Measurements from ENCODE around the gene GHRHR. TPM values are rescaled to one million over a fixed set of nuclear protein-coding genes. Genes with fewer than 3 reads are reported as not detected.

The GHRHR gene
- total and polyA plus RNA-seq, 10 of the 15 experiments (the other 5 are each of a cell fraction or from before 2014, with no cell fraction given) = not detected

DNA sequence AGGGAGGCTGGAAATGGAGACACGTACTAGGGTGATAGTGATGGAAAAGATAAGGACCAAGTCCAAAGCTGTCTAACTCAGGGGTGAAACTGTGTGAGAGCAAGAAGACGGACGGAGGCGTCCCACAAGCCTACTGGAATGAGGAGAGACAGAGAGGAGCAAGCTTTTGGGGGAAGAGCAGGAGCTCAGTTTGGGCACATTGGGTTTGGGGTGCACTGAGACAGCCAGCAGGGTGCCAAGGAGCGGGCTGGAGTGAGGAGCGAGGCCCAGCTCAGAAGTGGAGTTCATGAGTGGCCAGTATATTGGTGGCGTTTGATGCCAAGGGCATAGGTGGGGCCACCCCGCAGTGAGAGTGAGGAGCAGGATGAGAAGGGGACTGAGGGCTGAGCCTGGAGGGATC, 22.6 kb downstream of the GHRHR start:
- intact Hi-C loops (cut with micrococcal nuclease; ENCODE audit: unreplicated experiment) (no loop called here), in situ Hi-C loops (cut with MboI) (loop anchor here (10.0 kb wide), 1 partner anchor 748 kb away; no protein-coding TSS in a partner anchor)
- no peaks in the 10 kb centered on the region for H3K36me3 ChIP-seq (ENCODE audit: control insufficient read depth in 2 of 2, insufficient read depth in 2 of 2, low read length in 1 of 2)
- ChIA-PET RAD21 (ENCODE audit: unreplicated experiment) (interaction anchor here (0.7 to 7.1 kb wide), 2 partner anchors 79 to 136 kb away, joined by 3 to 176 read pairs; no protein-coding TSS in a partner anchor), POLR2A (no interaction called here), CTCF (interaction anchor here (1.2 to 10.1 kb wide), 6 partner anchors 24 to 151 kb away, joined by 3 to 398 read pairs (median 7); no protein-coding TSS in a partner anchor), SMC1A (ENCODE audit: uncharacterized antibody, unreplicated experiment) (interaction anchor here (1.1 to 7.1 kb wide), 2 partner anchors 134 to 161 kb away, joined by 4 to 146 read pairs; no protein-coding TSS in a partner anchor)
- no peak for DNase-seq (ENCODE audit: low read depth, low spot score)
- no peak overlapping the region for H2AFZ ChIP-seq (ENCODE audit: control insufficient read depth, low read depth, low read length)
- no peaks in the 10 kb centered on the region for H4K20me1 ChIP-seq (ENCODE audit: control insufficient read depth, insufficient read depth)
- no peak overlapping the region for H3K4me2 ChIP-seq (ENCODE audit: control insufficient read depth, insufficient read depth)
- no peak overlapping the region for H3K9ac ChIP-seq (ENCODE audit: control insufficient read depth, insufficient read depth, low read length)
- TF ChIP-seq SREBF2 (IDR thresholded peaks at IDR 0.05; ENCODE audit: low read length) = no peak
- no peak for TF ChIP-seq SIX5 (IDR thresholded peaks at IDR 0.05; ENCODE audit: low read depth, low read length, severe bottlenecking)
- no peak for TF ChIP-seq ZNF592 (IDR thresholded peaks at IDR 0.05)
- TF ChIP-seq SUZ12 (IDR thresholded peaks at IDR 0.05; ENCODE audit: unreplicated experiment) = no peak
- TF ChIP-seq ATF3 (IDR thresholded peaks at IDR 0.05; ENCODE audit: borderline replicate concordance, extremely low read depth, low read depth, low read length) = no peak
- no peak for TF ChIP-seq TAF1 (IDR thresholded peaks at IDR 0.05; ENCODE audit: borderline replicate concordance, low read depth, low read length)
- no peak for TF ChIP-seq CHD1 (IDR thresholded peaks at IDR 0.05; ENCODE audit: low read depth, low read length)
- TF ChIP-seq CREM (IDR thresholded peaks at IDR 0.05; ENCODE audit: low read depth) = no peak
- TF ChIP-seq IKZF1 (conservative IDR thresholded peaks at IDR 0.05) = no peak
- TF ChIP-seq ZNF274 (IDR thresholded peaks at IDR 0.05; ENCODE audit: insufficient read depth, insufficient read length) = no peak
- TF ChIP-seq ZNF217 (IDR thresholded peaks at IDR 0.05) = no peak
- no peak for TF ChIP-seq SP1 (IDR thresholded peaks at IDR 0.05; ENCODE audit: low read depth, low read length)
- no peak for TF ChIP-seq NR2F1 (conservative IDR thresholded peaks at IDR 0.05)
- no peak for TF ChIP-seq MYB (IDR thresholded peaks at IDR 0.05; ENCODE audit: borderline replicate concordance, low read depth, low read length)
- TF ChIP-seq ASH2L (IDR thresholded peaks at IDR 0.05; ENCODE audit: borderline replicate concordance, low read depth) = no peak
- TF ChIP-seq RAD51 (IDR thresholded peaks at IDR 0.05) = no peak
- H3K4me1 ChIP-seq (ENCODE audit: control insufficient read depth, insufficient read depth, low read length) = no peaks in the 10 kb centered on the region
- no peak for ATAC-seq
- no peak for FAIRE-seq
- peaks cover 0 to 1% of the 10 kb centered on the region in 2 experiments; a peak in 3 of 4 replicates for H3K27me3 ChIP-seq (replicated peaks in 1 of 2; ENCODE audit: control insufficient read depth in 2 of 2, insufficient read depth in 2 of 2, low read length in 1 of 2)
- H3K4me3 ChIP-seq = no peak overlapping the region
- WGBS (ENCODE audit: insufficient coverage, insufficient replicate concordance, low lambda C conversion rate, missing lambda C conversion rate) = 47% methylated on average over 8 of the region's 8 CpGs
- BruUV-seq (replicated peaks) = no TSS peak
- no peaks in the 10 kb centered on the region for H3K9me3 ChIP-seq (replicated peaks; ENCODE audit: control insufficient read depth, insufficient read depth, low read length)
- H3K27ac ChIP-seq (ENCODE audit: control insufficient read depth, insufficient read depth) = no peak overlapping the region
- H3K79me2 ChIP-seq (ENCODE audit: control insufficient read depth, insufficient read depth, low read length) = no peaks in the 10 kb centered on the region

Measured in GM12878 (cell line).